HepG2 (cell line): ENCODE data around the gene AJM1. TPM values are rescaled to one million over a fixed set of nuclear protein-coding genes. Genes with fewer than 3 reads are reported as not detected.

Experiments
- AGO1 ChIP-seq: fragments of 200-400 bp; formaldehyde crosslinking; IDR thresholded peaks from 2 replicates; pipeline ENCODE4 v1.6.1; 2017; ENCODE audit warnings: mild to moderate bottlenecking, low read depth, low read length, moderate library complexity; ENCODE audit not compliant: poor library complexity, severe bottlenecking
- ARID2 ChIP-seq: sonication (generic); formaldehyde crosslinking; IDR thresholded peaks from 2 replicates; pipeline ENCODE4 v1.8.1; 2022; ENCODE audit warnings: mild to moderate bottlenecking, missing genetic modification reagents, borderline replicate concordance
- DNMT1 ChIP-seq: sonication (generic); formaldehyde crosslinking; IDR thresholded peaks from 2 replicates; pipeline ENCODE4 v1.5.1; 2020; ENCODE audit warnings: mild to moderate bottlenecking, missing genetic modification reagents
- HOMEZ ChIP-seq: IDR thresholded peaks from 2 replicates; pipeline ENCODE4 v1.6.1; 2016; ENCODE audit warnings: low read depth
- KAT7 ChIP-seq: IDR thresholded peaks from 2 replicates; pipeline ENCODE4 v1.6.1; 2018; ENCODE audit warnings: borderline replicate concordance, missing compliant biosample characterization
- NKX3-1 ChIP-seq: sonication (generic); formaldehyde crosslinking; IDR thresholded peaks from 2 replicates; pipeline ENCODE4 v1.5.0; 2020; ENCODE audit warnings: missing genetic modification reagents
- PAWR ChIP-seq: sonication (generic); formaldehyde crosslinking; IDR thresholded peaks from 2 replicates; pipeline ENCODE4 v1.4.0; 2020; ENCODE audit warnings: missing genetic modification reagents, mild to moderate bottlenecking, borderline replicate concordance
- RXRB ChIP-seq: IDR thresholded peaks from 2 replicates; pipeline ENCODE4 v1.6.1; 2016; ENCODE audit warnings: borderline replicate concordance, missing genetic modification reagents, missing compliant biosample characterization
- SMC3 ChIP-seq: IDR thresholded peaks from 2 replicates; pipeline ENCODE4 v1.6.1; 2011; ENCODE audit warnings: low read length, improper control_type of control experiment
- SP4 ChIP-seq: sonication (generic); formaldehyde crosslinking; IDR thresholded peaks from 2 replicates; pipeline ENCODE4 v1.8.1; 2023; ENCODE audit warnings: mild to moderate bottlenecking, missing genetic modification reagents
- TEAD2 ChIP-seq: sonication (generic); formaldehyde crosslinking; IDR thresholded peaks from 2 replicates; pipeline ENCODE4 v1.9.0; 2021; ENCODE audit warnings: missing genetic modification reagents
- WIZ ChIP-seq: sonication (generic); formaldehyde crosslinking; IDR thresholded peaks from 2 replicates; pipeline ENCODE4 v1.5.1; 2020; ENCODE audit warnings: mild to moderate bottlenecking, missing genetic modification reagents
- ZBTB38 ChIP-seq: sonication (generic); formaldehyde crosslinking; IDR thresholded peaks from 2 replicates; pipeline ENCODE4 v1.5.1; 2020; ENCODE audit warnings: mild to moderate bottlenecking, missing genetic modification reagents
- ZNF333 ChIP-seq: sonication (generic); formaldehyde crosslinking; IDR thresholded peaks from 2 replicates; pipeline ENCODE4 v1.4.0; 2020; ENCODE audit warnings: mild to moderate bottlenecking, missing genetic modification reagents, borderline replicate concordance
- ZNF496 ChIP-seq: sonication (generic); formaldehyde crosslinking; IDR thresholded peaks from 2 replicates; pipeline ENCODE4 v1.8.1; 2023; ENCODE audit warnings: mild to moderate bottlenecking, moderate library complexity, missing genetic modification reagents; ENCODE audit not compliant: insufficient replicate concordance
- ZNF567 ChIP-seq: sonication (generic); formaldehyde crosslinking; IDR thresholded peaks from 2 replicates; pipeline ENCODE4 v1.8.1; 2023; ENCODE audit warnings: mild to moderate bottlenecking, missing genetic modification reagents, borderline replicate concordance
- ZNF597 ChIP-seq: sonication (generic); formaldehyde crosslinking; IDR thresholded peaks from 2 replicates; pipeline ENCODE4 v1.5.0; 2020; ENCODE audit warnings: missing genetic modification reagents
- ZNF691 ChIP-seq: sonication (generic); formaldehyde crosslinking; IDR thresholded peaks from 2 replicates; pipeline ENCODE4 v1.4.0; 2020; ENCODE audit warnings: missing genetic modification reagents, low read depth, mild to moderate bottlenecking, borderline replicate concordance
- polyA plus RNA-seq, 8 experiments: library from polyadenylated mRNA; depleted of rRNA in 3 of 8; stranded (reverse) in 7 of 8; unstranded in 1 of 8; fragments of >200 nt; fragmentation: Illumina TruSeq in 4 of 8; extraction: Trizol in 4 of 8; gene quantifications; 2 replicates each; pipeline versions ENCODE4 v1.2.1 to v1.2.3, GENCODE V29; 2011 to 2016; ENCODE audit warnings: low read depth in 4 of 8, missing spikeins in 1 of 8, mixed read lengths in 1 of 8; ENCODE audit not compliant: insufficient read depth in 1 of 8
- total RNA-seq, 5 experiments: library from RNA; depleted of rRNA; stranded (reverse); fragments of >200 nt; fragmentation: Illumina TruSeq; extraction: Trizol; gene quantifications; 2 replicates each; pipeline ENCODE4 v1.2.3, GENCODE V29; 2016; ENCODE audit warnings: low read depth in 1 of 5
- TF ChIP-seq, protein P1 (sequence below), 2 experiments: fragments of 450-650 bp in 1 of 2; sonication (generic) in 1 of 2; formaldehyde crosslinking; IDR thresholded peaks; 2 replicates each; pipeline versions ENCODE4 v1.5.0 to v1.8.0; 2020 to 2022; ENCODE audit warnings: mild to moderate bottlenecking in 1 of 2, missing genetic modification reagents in 1 of 2
- TF ChIP-seq, protein P2 (sequence below): IDR thresholded peaks from 2 replicates; pipeline ENCODE4 v1.6.1; 2016

The AJM1 gene
- total and polyA plus RNA-seq, 2 of the 13 experiments (the other 11 are each of a cell fraction or from before 2014, with no cell fraction given), result 1.1 to 1.2 TPM

- 0 out of 2 replicates have a peak, but pooled peaks have one; percentile 14 for TF ChIP-seq ZNF333 (CRISPR knock-in tag)
- TF ChIP-seq, protein P1, sequence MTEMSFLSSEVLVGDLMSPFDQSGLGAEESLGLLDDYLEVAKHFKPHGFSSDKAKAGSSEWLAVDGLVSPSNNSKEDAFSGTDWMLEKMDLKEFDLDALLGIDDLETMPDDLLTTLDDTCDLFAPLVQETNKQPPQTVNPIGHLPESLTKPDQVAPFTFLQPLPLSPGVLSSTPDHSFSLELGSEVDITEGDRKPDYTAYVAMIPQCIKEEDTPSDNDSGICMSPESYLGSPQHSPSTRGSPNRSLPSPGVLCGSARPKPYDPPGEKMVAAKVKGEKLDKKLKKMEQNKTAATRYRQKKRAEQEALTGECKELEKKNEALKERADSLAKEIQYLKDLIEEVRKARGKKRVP (CRISPR knock-in tag; IDR thresholded peaks at IDR 0.05), result no peak
- no peak for TF ChIP-seq ZNF691 (CRISPR knock-in tag)
- no peak for TF ChIP-seq RXRB (CRISPR knock-in tag)
- TF ChIP-seq, protein P2, sequence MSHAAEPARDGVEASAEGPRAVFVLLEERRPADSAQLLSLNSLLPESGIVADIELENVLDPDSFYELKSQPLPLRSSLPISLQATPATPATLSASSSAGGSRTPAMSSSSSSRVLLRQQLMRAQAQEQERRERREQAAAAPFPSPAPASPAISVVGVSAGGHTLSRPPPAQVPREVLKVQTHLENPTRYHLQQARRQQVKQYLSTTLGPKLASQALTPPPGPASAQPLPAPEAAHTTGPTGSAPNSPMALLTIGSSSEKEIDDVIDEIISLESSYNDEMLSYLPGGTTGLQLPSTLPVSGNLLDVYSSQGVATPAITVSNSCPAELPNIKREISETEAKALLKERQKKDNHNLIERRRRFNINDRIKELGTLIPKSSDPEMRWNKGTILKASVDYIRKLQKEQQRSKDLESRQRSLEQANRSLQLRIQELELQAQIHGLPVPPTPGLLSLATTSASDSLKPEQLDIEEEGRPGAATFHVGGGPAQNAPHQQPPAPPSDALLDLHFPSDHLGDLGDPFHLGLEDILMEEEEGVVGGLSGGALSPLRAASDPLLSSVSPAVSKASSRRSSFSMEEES, result no peak
- TF ChIP-seq NKX3-1 (CRISPR knock-in tag), result no peak
- 0 out of 2 replicates have a peak, but pooled peaks have one; percentile 32 for TF ChIP-seq DNMT1
- no peak for TF ChIP-seq TEAD2 (CRISPR knock-in tag)
- TF ChIP-seq AGO1, result peak; percentile 74
- TF ChIP-seq SMC3, result no peak
- no peak for TF ChIP-seq KAT7
- no peak for TF ChIP-seq ZNF597 (CRISPR knock-in tag)
- TF ChIP-seq HOMEZ, result no peak
- TF ChIP-seq ARID2 (CRISPR knock-in tag), result no peak
- peak; percentile 55; the same call in 1 of the 2 replicates for TF ChIP-seq ZBTB38 (CRISPR knock-in tag)
- no peak; the same call in 1 of the 2 replicates for TF ChIP-seq SP4 (CRISPR knock-in tag)
- TF ChIP-seq WIZ (CRISPR knock-in tag), result no peak
- no peak for TF ChIP-seq PAWR (CRISPR knock-in tag)
- no peak for TF ChIP-seq ZNF567 (CRISPR knock-in tag)
- no peak for TF ChIP-seq ZNF496 (CRISPR knock-in tag)
Observed at GRCh38 chr9:136851941-136852663, 9.8 kb downstream of the AJM1 start, which contains the start of gene MAMDC4 (continued).
